CD4-positive, alpha-beta T cell treated with Interleukin-4 for 1 hour (primary cell): Measurements from ENCODE around the gene SLC2A4RG.
A peak's percentile ranks its signal among the peaks of the same experiment; 100 is the strongest.

ENCODE experiments used
- DNase-seq, 2 donors: peaks; one replicate each; pipeline ENCODE4 v3.0.0-alpha.2; 2020 to 2022

SLC2A4RG gene

DNA sequence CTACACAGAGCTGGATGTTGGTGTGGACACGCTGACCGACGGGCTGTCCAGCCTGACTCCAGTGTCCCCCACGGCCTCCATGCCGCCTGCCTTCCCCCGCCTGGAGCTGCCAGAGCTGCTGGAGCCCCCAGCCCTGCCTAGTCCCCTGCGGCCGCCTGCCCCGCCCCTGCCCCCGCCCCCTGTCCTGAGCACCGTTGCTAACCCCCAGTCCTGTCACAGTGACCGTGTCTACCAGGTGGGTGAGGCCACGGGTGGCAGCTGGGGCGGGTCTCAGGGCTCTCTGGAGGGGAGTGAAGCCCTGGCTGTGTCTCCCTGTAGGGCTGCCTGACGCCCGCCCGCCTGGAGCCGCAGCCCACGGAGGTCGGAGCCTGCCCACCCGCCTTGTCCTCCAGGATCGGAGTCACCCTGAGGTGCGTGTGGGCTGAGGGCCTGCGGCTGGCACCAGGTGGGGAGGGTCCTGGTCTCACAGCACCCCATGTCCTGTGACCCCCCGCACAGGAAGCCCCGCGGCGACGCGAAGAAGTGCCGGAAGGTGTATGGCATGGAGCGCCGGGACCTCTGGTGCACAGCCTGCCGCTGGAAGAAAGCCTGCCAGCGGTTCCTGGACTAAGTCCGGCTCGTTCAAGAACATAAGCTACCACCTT, 2.9 kb downstream of the SLC2A4RG start:
- no peak for DNase-seq

DNA sequence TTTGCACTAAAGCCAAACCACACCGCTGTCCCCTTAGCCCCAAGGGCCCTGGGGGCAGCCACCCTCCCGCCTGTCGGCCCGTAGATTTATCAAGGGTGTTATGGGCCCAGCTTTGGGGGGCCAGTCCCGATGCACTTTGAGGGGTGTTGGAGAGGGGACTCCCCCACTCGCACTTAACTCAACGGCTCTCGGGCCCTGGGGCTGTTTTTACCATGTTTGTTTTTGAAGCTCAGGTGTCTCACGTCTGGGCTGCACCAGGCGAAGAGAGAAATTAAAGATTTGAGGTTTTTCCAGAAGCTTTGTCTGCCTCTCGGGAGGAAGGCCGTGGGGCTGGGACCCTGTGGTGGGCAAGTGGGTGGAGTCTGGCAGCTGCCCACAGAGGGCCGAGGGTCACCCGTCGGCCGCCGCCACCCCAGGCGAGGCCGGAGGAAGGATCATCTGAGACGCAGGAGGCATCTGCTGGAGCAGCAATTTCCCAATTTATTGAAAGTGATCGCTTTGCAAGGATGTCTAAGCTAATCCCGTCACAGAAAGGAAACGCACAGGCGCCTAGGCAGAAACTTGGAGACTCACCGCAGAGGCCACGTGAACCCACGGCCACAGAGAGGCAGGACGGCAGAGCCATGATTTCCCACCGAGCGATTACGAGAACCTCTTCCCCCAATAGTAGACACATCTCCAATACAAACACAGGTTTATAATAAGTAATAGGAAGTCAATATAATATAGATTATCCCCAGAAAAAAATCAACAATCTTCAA, 3.8 kb downstream of the SLC2A4RG start:
- DNase-seq: no peak

DNA sequence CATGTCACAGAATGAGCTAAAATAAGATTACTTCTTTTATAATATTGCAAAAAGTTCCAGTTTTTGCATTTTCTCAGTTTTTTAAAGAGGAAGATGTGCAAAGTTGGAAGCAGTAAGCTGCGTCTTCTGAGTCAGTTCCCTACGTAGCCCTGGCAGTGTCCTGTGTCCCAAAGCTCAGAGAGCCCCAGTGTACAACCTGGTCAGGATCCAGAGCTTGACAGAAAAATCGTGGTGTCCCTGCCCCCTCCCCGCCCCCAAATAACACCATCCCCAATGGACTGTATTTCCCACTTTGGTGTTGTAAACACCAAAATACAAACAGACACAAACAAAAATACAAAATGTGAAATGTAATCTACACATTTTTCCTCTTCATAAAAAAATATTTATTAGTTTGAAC, 4.6 kb downstream of the SLC2A4RG start:
- no peak for DNase-seq

- no peak for DNase-seq
Observed at GRCh38 chr20:63744574-63745423, 5.2 kb downstream of the SLC2A4RG start.

- no peak for DNase-seq
Observed at GRCh38 chr20:63745424-63745805, 5.8 kb downstream of the SLC2A4RG start.

GRCh38 chr20:63745961-63746731, 6.6 kb downstream of the SLC2A4RG start:
- no peak for DNase-seq

- DNase-seq: no peak
Observed at GRCh38 chr20:63746751-63747315, 7.3 kb downstream of the SLC2A4RG start.

DNA sequence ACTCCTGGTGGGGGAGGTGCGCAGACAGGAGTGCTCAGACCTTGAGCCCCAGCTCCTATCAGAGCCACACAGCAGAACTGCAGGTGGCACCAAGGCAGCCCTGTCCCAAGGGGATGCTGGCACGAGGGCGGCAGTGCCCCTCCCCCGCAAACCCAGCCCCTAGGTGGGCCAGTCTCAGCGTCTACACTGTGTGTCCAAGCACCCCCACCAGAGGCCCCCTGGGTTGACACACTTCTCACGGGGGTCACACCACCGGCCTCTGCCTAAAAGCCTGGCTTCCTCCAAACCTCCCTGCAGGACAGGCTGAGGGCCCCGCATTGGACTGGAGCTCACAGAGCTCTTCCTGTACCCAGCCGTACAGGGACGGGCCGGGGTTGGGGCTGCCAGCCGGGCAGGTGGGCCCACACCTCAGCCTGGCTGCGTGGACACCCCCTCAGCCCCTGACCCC, 8.1 kb downstream of the SLC2A4RG start:
- DNase-seq: no peak

GRCh38 chr20:63748070-63748933, 8.7 kb downstream of the SLC2A4RG start:
- DNase-seq: no peak

DNA sequence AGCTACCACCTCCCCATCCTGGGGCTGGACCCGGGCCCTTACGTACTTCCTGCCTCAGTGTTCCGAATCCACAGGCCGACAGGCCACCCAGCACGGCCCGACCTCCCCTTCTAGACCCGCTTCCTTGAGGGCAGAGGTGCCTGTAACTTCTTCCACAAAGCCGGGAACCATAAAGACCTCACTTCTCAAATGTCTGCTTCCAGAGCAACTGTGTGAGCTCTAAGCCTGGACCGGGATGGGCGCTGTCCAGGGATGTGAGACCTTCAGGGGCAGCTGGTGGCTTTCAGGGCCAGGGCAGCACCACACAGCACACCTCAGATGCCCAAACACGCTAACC, 9.3 kb downstream of the SLC2A4RG start:
- no peak for DNase-seq

DNA sequence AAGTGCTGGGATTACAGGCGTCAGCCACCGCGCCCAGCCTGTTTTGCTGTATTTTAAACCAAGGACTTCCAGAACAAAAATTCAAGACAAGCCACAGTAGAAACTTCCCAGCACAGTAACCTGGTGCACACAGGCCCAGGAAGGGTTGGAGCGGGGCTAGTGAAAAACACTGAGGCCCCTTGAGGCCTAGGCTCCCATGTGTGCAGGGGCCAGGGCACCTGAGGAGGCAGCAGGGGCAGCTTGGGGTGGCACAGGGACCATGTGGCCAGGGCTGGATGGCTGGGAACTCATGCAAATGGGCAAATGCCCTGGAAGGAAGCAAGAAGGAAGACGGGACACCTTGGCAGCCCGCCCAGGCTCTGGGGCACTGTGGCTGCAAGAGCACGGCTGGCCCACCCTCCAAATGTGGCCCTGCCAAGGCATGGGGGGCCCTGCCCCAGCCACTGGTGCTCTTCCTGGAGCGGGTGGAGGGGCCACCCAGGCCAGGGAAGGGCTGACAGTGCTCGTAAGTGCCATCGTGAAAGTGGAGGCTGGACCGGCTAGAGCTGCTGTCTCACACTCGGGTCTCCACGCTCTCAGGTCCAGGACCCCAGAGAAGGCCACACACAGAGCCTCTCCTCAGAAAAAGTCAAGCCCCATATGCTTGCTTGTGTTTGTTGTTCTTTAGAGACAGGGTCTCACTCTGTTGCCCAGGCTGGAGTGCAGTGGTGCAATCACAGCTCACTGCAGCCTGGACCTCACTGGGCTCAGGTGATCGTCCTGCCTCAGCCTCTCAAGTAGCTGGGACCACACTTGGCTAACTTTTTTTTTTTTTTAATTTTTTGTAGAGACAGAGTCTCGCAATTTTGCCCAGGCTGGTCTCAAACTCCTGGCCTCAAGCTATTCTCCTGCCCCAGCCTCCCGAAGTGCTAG, 10.3 kb downstream of the SLC2A4RG start:
- DNase-seq: no peak

DNA sequence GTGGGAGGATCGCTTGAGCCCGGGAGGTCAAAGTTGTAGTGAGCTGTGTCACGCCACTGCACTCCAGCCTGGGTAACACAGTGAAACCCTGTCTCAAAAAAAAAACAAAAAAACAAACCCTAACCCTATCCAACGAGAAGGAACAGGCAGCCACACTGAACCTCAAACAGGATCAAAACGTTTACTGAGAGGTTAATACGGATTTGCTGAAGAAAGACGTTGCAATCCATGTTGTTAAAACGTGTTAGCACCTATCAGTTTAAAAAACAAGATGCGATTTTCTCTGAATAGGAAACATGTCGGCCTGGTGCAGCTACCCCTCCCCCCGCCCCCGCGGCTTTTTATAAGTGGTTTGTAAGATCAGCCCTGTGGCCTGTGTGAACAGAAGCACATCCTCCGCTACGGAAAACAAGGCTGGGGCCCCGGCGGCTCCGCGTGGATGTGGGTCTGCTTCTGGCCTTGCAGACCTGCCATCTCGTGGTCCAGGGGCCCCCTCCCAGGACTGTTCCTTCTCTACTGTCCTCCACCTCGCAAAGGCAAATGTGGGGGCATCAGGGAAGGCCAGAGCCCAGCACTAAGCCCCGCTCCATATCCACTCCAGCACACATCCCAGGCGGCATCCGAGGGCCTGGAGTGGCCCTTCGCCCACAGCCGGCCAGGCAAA, 11.4 kb downstream of the SLC2A4RG start:
- DNase-seq: peak; percentile 54 to 69

- DNase-seq: peak in 1 of 2 donors; percentile 29
Observed at GRCh38 chr20:63751471-63752271, 12.1 kb downstream of the SLC2A4RG start.

- DNase-seq: no peak
Observed at GRCh38 chr20:63752411-63753101, 13.0 kb downstream of the SLC2A4RG start.

DNA sequence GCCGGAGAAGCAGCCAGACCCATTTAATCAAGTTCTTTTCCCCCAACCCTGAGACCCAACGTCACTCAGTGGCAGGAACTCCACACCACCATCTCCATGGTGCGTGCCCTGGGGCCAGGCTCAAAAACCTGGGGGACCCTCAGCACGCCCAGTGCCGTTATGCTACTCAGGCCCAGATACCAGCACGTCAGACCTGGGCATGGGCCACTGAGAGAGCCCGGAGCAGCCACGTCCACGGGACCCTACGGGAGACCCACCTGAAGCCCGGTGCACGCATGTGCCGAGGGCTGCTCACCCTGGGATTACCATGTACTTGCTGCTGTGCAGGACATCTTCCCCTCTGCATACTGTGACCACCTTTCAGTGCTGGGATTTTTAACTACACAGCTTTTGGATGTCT, 13.8 kb downstream of the SLC2A4RG start:
- DNase-seq: no peak

DNA sequence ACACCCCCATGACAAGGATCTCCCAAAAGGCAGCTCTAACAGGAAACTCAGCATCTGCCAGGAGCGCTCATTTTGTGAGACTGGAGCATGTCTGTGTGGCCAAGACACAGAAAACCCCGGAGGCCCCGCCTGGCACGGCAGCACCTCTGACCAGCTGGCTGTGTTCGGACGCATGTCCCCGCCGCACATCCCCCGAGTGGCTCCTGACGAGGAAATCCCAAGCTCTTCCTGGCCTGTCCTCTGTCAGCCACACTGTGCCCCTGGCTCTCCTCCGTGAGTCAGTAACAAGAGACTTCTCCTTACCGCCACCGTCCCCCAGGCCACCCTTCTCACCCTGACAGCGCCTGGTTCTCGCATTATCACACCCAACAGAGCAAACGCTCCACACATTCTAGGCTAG, 14.4 kb downstream of the SLC2A4RG start:
- DNase-seq: no peak

DNA sequence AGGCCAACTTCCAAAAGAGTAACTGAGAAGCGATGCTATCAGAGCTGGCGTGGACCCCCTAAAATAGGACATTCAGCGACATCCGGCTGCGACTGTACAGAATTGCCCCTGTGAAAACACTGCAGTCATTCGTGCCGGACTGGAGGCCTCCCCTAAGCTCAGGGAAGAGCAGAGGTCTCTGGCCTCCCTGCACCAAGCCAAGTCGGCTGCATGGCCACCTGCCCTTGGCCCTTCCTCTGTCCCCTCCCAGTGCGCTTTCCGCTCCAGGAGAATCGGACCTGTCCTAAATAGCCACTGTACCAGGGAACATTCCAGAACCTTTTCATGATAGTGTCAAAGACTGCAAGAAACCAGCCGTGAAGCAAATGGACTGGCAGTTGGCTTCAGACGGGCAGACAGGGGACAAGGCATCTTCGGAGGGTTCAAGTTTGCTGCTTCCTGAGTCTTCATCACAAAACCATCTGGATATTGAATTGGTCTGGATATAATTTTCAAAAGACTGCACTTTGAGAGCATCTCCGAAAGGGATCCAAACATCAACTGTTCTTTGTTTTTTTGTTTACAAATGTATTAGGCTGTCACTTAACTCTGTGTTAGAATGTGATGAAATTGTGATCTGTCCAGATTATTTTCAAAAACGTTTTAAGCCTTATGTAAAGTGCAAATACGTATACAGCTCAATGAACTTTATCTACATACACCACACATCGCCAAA, 16.5 kb downstream of the SLC2A4RG start:
- no peak for DNase-seq

DNA sequence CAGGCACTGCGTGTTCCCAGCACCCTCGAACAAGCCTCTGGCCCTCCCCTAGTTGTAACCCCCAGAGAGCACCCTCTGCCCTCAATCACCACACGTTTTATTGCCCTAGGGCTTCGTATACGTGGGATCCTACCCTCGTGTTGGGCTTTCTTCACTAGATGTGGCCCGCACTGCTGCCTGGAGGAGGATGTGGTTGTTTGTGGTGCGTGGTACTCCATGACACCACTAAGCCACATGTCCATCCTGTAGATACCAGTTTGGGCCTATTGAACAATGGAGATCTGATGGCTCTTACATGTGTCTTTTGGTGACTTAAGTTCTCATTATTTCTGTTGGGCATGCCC, 17.0 kb downstream of the SLC2A4RG start:
- DNase-seq: peak in 1 of 2 donors; percentile 42
